ENCODE results near the gene CPVL.

The CPVL gene

GRCh38 chr7:29007127-29007526 is 139.2 kb downstream of the CPVL start:
- DNase-seq (ENCODE audit: low read depth in 2 of 3, low spot score in 1 of 3), result no peak

DNA sequence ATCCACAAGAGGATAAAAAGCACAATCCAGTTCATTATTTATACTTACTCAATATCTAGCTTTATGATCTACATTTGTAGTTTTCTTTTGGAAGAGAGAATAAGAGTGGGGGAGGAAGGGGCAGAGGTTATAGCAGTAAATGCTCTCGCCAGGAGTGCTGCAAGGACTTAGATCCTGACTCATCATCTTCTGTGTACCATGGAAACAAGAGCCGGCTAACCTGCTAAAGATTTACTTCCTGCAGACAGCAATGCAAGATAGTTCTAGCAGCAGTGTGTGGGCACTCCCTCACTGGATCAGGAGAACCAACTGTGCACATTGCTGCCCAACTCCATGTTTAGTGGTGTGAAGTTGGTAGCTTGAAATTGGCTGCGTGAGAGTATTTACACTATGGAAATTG is 140.5 kb downstream of the CPVL start:
- no peak for DNase-seq (ENCODE audit: low read depth in 2 of 3, low spot score in 1 of 3)

DNA sequence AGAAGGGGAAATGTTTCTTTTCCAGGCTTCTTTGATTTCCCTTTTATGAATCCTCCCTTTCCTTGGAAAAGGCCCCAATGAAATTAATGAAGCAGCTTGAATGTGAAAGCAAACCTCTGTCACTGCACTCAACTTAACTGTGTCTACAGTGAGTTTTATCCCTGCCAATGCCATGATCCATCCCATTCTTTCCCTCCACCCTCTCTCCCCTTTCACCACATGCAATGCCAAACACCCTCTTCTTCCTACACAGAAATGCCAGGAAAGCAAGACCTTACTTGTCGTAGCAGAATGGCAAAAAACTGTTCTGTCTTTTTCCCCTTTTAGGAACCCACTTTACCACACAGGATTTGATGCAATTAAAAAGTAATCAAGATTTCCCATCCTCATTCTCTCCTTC is 140.9 kb downstream of the CPVL start:
- no peak for DNase-seq (ENCODE audit: low read depth in 2 of 3, low spot score in 1 of 3)

DNA sequence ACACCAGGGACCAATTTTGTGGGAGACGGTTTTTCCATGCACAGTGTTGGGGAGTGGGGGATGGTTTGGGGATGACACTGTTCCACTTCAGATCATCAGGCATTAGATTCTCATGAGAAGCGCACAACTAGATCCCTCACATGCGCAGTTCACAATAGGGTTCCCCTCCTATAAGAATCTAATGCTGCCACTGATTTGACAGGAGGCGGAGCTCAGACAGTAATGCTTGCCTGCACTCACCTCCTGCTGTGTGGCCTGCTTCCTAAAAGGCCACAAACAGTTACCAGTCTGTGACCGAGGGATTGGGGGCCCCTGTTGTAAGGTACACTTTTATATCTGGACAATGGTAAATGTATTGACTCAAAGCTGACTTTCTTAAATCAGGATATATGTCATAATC is 142.6 kb downstream of the CPVL start:
- DNase-seq (ENCODE audit: low read depth in 2 of 3, low spot score in 1 of 3), result no peak

DNA sequence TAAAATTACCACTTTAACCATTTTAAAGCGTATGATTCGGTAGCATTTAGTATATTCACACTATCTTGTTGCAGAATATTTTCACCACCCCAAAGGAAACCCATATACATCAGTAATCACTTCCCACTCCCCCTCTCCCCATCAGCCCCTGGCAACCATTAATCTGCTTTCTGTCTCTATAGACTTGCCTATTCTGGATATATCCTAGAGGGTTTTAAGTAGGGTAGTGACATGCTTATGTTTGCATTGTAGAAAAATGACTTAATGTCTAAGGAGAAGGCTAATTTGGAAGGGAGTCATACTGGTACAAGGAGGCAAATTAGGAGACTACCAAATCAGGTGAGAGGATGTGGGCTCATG is 145.6 kb downstream of the CPVL start:
- DNase-seq (ENCODE audit: low read depth in 2 of 3, low spot score in 1 of 3), result no peak

- DNase-seq (ENCODE audit: low read depth in 2 of 3, low spot score in 1 of 3), result no peak
These were observed 146.2 kb downstream of the CPVL start for GRCh38 chr7:28999895-29000716.

- DNase-seq (ENCODE audit: low read depth in 2 of 3, low spot score in 1 of 3), result no peak
These were observed 146.9 kb downstream of the CPVL start for GRCh38 chr7:28999427-28999826.

- no peak for DNase-seq (ENCODE audit: low read depth in 2 of 3, low spot score in 1 of 3)
These were observed 148.2 kb downstream of the CPVL start for GRCh38 chr7:28998105-28998504.

- no peak for DNase-seq (ENCODE audit: low read depth in 2 of 3, low spot score in 1 of 3)
These were observed 149.5 kb downstream of the CPVL start for GRCh38 chr7:28996836-28997235.

GRCh38 chr7:28993371-28993770 is 153.0 kb downstream of the CPVL start:
- DNase-seq (ENCODE audit: low read depth in 2 of 3, low spot score in 1 of 3), result no peak

DNA sequence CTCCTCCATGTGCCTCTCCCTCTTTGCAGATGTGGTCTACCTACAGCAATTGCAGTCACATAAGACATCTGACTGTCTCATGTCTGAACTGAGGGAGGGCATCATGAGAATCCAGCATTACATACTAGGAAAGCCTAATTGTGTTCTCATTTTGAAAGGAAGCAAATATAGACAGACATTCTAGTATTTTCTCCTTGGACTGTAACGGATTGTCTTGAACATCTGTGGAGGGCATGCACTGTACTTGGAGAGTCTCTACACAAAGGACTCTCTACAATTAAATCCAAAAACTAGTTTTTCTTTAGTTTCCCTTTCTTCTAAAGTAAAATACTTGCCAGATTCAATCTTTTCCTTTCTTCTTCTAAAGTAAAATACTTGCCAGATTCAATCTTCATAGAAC is 153.5 kb downstream of the CPVL start:
- no peak for DNase-seq (ENCODE audit: low read depth in 2 of 3, low spot score in 1 of 3)

DNA sequence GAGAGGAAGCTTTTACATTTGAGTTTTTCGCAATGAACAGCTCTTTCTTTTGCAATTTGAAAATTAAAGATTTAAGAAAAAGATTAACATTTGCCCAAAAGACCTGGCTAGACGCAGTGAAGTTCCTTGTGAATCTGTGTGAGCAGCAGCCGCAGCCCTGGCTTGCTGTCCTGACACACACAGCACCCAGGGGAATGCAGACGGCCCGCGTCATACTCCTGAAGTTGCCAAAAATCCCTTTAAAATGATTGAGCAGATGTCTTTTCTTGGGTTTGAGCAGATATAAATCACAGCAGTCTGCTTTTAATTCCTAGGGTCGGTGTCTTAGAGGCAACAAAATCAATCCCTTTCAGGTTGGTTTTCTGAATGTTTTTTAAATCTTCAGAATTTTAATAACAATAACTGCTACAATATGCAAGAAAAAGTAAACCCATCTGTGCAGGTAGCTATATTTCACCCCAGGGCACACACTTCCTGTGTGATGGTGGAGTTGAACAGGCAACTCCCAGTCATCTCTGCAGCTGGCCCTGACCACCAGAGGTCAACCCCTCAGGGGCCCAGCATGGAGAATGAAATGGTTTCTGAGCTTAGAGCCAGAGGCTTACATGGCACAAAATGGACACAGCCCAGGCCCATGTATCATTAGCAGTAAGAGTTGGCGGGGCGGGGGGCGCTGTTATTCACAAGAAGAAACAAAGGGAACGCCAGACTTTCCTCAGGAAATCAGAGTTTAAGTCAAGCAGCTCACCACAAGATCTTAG is 156.0 kb downstream of the CPVL start:
- DNase-seq (ENCODE audit: low read depth in 2 of 3, low spot score in 1 of 3), result no peak

GRCh38 chr7:28989211-28989980 is 156.9 kb downstream of the CPVL start:
- DNase-seq (ENCODE audit: low read depth in 2 of 3, low spot score in 1 of 3), result no peak

- no peak for DNase-seq (ENCODE audit: low read depth in 2 of 3, low spot score in 1 of 3)
These were observed 157.5 kb downstream of the CPVL start for GRCh38 chr7:28988810-28989209.

GRCh38 chr7:28988091-28988490 is 158.2 kb downstream of the CPVL start:
- no peak for DNase-seq (ENCODE audit: low read depth in 2 of 3, low spot score in 1 of 3)

DNA sequence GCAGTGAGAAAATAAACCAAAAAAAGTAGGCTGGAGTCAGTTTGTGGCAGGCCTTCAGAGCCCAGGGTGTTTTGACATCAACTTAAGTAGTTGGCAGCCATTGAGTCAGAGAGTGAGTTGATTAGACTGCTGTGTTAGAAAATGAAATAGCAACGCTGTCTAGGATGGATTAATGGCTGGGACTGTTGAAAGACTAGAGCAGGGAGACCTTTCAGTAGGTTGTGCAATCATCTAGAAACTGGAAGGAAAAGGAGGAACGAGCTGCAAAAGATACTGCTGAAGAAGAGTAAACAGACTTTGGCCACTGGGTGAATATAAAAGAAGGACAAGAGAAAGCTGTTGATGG is 159.6 kb downstream of the CPVL start:
- no peak for DNase-seq (ENCODE audit: low read depth in 2 of 3, low spot score in 1 of 3)

DNA sequence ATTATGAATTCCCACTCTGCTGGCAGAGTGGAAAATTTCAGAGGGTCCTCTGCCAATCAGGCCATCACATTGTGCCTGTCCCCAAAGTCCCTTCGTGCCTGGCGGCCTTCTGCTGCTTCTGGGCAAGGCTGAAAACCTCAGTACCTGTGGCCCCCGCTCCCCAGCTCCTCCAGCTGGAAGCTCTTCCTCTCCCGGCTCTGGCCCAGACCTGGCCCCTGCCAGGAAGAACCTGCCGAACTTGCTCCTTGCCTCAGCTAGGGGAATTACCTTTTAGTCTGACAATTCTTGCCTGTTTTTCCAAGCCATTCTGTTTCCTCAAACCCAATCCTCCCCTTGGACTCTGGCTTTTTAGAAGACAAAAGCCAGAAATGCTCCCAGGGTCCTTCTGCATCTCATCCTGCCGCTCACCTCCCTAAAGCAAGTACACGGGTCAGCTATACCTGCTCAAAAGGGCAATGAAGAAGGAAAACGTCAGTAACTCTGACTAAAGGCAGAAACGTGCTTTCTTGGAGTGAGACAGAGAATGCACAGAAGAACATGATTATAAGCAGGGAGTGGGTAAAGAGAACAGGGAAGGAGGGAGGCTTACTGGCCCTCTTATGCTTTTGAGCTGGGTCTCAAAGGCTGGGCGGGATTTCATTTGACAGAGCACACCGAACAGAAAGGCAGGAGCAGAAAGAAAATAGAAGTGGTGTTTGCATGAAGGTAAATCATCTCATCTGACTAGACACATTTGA is 160.1 kb downstream of the CPVL start:
- DNase-seq (ENCODE audit: low read depth in 2 of 3, low spot score in 1 of 3), result no peak

DNA sequence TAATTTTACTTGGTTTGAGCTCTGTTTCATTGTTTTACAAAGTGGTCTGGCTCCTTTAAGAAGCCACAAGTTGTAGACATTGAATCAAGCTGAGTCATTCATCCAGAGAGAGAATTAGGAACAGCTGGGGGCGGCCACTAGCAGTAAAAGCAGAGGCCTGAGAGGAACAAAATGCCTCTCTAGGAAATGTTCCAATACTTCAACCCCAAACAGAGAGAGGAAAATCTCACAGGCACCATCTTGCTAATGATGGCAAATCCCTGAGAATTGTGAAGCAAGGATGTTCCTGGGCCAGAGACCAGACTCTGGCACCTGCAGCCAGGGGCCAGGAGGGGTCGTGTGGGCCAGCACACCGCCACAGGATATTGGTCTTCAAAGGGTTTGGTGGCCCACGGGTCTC is 161.7 kb downstream of the CPVL start:
- no peak for DNase-seq (ENCODE audit: low read depth in 2 of 3, low spot score in 1 of 3)

- no peak for DNase-seq (ENCODE audit: low read depth in 2 of 3, low spot score in 1 of 3)
These were observed 162.1 kb downstream of the CPVL start for GRCh38 chr7:28984217-28984616.

GRCh38 chr7:28983396-28984190 is 162.7 kb downstream of the CPVL start:
- DNase-seq (ENCODE audit: low read depth in 2 of 3, low spot score in 1 of 3), result no peak

DNA sequence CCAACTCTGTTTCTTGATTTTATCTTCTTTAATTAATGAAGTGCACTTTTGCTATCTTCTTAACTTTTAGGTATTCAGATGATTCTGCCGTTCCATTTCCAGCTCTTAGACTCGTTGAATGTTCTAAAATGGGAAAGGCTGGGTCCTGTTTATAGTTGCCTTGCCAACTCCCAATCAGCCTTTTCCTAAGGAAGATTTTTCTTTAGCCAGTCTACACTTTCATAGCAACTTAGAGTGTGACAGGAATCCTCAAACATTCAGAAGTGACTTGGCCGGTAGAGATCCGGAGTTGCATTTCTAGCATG is 165.2 kb downstream of the CPVL start:
- DNase-seq (ENCODE audit: low read depth in 2 of 3, low spot score in 1 of 3), result no peak

All from stimulated activated CD4-positive, alpha-beta T cell treated with anti-CD3 and anti-CD28 coated beads, Interleukin-12 subunit alpha, Interleukin-12 subunit beta, amount 100 ng/mL, for 48 hours (primary cell).